Stimulated activated CD4-positive, alpha-beta T cell treated with anti-CD3 and anti-CD28 coated beads, TNF-alpha, amount 100 ng/mL, for 4 hours (primary cell): Measurements from ENCODE around the gene DENND5A.
A peak's percentile ranks its signal among the peaks of the same experiment; 100 is the strongest.
"Not testable (repeated sequence)": the region's sequence is repeated elsewhere in the genome, so short reads cannot be mapped to it uniquely, and the experiment has no call there.

Experiments
- DNase-seq, 3 experiments: peaks; one replicate each; pipeline ENCODE4 v3.0.0-alpha.2; 2020; ENCODE audit warnings: low read depth in 3 of 3

Gene DENND5A

DNA sequence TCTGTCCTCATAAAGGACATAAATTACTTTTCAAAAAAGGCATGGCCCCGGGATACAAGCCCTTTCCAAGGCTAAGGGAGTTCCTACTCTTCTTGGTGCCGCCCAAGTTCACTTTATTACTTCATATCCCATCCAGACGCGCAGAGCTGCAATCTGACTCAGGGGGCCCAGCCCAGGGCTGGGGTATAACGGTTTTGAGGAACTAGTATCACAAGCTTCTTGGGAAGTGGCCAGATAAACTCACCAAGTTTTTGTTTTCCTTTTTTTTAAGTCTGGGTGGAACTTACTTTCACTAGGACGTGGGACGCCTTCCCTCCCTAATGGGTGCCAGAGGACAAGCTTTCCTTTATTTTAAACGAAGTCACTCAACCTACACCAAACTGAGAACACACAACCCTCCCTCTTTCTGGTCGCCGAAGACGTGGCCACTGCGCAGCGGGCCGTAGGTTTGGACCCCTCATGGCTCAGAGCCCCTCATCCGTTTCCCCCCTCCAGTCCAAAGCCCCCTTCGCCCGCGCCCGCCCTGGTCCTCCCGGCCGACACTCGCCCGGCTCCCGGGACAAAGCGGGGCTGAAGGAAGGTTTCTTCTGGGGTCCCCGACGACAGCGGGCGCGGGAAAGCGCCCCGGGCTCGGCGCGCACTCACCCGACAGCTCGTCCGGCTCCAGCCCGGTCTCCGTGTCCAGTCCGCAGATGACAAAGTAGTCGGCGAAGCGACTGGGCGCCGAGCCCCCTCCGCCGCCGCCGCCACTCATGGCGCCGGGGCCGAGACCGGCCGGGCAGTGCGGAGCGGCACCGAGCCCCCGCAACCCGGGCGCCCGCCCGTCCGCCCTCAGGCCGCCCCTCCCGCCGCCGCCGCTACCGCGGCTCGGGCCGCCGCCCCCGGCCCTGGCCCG lies 587 bp downstream of the DENND5A start:
- peak in 1 of 3 experiments; percentile 16 for DNase-seq

DNA sequence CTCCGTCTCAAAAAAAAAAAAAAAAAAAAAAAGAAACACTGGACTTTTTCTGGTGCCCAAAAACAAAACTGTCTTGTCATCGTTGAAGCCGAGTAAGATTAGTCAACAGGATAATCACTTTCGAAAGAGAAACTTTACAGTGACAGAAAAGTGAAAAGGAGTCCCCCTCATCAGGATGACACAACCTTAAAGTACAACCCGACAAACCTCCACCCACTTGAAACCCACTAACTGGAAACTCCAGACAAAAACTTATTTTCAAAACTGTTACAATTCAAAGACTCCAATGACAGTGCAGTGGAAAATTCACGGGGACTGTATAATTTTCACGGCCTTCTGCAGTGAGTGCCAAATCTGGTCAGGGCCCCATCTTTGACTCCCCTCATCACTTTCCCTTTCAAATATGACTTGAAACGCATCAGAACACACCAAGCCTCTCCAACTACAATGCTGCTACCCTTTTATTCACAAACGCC lies 1.3 kb downstream of the DENND5A start:
- DNase-seq: peak; percentile 14 to 38 (median 26)

DNA sequence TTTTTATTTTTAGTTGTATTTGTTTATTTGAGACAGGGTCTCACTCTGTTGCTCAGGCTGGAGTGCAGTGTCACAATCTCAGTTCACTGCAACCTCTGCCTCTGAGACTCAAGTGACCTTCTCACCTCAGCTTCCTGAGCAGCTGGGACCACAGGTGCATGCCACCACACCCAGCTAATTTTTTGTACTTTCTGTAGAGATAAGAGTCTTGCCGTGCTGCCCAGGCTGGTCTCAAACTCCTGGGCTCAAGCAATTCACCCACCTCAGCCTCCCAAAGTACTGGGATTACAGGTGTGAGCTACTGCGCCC lies 4.4 kb downstream of the DENND5A start:
- DNase-seq: not testable (repeated sequence)

DNA sequence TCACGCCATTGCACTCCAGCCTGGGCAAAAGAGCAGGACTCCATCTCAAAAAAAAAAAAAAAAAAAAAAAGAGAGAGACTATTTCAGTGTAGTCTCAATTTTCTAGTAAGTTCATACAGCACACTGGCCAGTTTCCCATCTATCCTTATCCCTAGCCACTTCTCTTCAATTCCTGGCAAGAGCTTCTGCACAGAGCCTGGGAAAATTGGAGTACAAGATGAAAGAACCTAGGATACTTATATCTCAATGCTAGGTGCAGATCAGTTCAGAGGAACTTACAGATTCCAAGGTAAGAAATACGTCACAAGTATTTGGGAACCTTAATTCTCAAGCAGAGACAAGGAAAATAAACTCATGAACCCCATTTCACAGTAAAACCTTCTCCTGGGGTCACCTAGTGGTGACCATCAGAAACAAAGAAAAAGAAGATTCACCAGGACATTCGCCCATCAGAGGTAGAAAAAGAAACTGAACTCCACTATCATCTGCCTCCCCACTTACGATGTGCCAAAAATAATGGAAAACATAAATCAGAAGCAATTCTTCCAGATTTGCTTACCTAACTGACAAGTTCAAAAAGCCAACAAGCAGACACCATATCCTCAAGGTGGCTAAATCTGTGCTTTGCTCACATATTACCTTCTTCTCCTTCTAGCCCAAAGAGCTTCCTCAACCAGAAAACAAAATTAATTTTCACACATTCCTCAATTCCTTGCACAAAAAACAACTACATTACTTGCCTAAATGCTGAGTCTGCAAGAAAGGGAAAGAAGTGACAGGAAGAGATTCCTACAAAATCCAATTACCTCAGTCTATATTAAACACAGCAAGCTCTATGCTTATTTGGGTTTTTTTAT lies 4.9 kb downstream of the DENND5A start:
- no peak for DNase-seq

DNA sequence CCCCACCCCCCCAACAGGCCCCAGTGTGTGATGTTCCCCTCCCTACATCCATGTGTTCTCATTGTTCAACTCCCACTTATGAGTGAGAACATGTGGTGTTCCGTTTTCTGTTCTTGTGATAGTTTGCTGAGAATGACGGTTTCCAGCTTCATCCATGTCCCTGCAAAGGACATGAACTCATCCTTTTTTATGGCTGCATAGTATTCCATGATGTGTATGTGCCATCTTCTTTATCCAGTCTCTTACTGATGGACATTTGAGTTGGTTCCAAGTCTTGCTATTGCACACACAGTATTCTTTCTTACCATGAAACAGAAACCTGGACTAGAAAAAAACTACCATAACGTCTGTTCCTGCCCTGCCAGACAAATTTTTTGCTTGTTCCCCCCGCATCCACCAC lies 6.9 kb downstream of the DENND5A start:
- DNase-seq: not testable (repeated sequence)

DNA sequence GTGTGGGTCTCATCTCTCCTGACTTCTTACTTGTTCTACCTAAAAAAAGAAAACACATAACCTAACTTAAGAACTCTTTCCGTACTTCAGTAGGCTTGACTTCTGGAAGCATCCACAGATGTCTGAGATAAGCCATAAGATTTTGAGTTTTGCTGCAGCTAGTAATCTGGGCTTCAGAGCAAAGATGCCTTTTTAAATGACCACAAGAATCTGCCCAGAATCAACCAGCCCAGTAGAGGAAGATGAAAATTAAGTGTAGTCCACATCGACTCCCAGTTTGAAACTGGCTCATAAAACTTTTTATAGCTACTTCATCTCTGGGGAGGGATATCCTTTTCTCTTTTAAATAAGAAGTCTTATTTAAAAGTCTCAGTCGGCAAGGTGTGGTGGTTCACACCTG lies 10.7 kb downstream of the DENND5A start:
- no peak for DNase-seq

DNA sequence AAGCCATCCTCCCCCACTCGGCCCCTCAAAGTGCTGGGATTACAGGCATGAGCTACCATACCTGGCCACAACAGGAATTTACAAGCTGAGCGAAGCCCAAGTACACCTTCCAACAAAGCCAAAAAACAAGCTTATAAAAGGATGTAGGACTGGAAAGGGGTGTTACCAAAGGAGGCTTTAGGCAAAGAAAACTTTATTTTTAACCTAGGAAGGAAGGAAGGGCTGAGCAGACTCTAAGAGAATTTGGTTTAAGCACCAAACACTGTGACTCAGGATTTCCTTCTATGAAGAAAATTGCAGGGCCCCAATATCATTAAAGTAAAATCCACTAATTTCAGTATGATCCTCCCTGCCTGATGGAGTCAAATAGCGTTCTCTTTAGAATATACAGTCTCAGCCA lies 12.1 kb downstream of the DENND5A start:
- no peak for DNase-seq

DNA sequence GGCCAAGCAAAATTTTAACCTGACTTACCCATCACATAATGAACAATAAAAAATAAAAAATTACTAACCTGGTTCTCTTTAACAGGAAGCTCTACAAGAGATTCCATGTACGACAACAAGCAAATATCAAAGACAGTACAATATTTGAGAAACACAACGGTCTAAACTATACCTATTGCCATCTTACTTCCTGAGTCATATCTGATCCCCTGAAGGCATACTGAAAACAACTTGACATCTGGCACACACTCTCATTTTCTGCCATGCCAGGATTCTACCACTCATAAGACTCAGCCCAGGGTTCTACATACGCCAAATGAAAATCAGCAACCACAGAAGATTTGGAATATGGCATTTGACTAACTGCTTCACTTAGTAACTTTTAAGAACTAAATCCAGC lies 13.8 kb downstream of the DENND5A start:
- DNase-seq: no peak

DNA sequence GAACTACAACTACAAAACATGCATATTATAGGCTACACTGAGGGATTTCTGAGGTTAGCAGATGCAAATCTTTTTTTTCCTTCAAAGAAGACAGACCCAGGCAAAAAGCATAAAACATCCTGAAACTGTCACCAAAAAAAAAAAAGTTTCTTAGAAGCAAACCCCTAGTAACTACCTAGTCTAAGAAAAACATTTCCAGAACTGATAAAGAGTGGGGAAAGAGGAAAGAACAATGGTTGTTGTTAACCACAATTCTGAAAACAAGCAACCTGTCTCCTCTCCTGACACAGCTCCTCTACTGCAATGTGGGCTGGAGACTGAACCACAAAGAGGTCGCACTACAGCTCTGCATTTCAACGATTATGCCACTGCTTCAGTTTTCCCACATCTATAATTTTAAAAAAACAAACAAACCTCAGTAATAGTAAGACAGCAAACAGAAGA lies 15.0 kb downstream of the DENND5A start:
- DNase-seq: peak in 1 of 3 experiments; percentile 12

DNA sequence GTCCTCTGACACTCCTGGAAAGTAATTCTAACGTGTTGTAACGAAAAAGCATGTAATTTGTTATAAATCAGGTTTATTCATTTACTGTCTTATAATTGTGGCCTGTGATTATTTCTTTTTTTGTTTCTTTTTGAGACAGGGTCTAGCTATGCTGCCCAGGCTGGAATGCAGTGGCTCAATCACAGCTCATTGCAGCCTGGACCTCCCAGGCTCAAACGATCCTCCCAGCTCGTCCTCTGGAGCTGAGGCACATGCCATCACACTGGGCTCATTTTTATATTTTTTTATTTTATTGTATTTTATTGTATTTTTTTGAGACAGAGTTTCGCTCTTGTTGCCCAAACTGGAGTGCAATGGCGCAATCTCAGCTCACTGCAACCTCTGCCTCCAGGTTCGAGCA lies 15.9 kb downstream of the DENND5A start:
- DNase-seq: no peak

DNA sequence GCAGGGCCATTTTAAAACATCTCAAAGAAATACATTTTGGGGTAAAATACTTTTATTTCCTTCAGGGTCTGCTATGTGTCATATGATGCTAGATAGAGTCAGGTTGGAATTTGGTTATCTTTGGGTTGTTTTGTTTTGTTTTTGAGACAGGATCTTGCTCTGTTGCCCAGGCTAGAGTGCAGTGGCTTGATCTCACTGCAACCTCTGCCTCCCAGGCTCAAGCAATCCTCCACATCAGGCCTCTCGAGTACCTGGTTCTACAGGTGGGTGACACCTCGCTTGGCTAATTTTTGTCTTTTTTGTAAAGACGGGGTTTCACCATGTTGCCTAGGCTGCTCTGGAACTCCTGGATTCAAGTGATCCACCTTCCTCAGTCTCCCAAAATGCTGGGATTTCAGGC lies 17.3 kb downstream of the DENND5A start:
- DNase-seq: no peak

DNA sequence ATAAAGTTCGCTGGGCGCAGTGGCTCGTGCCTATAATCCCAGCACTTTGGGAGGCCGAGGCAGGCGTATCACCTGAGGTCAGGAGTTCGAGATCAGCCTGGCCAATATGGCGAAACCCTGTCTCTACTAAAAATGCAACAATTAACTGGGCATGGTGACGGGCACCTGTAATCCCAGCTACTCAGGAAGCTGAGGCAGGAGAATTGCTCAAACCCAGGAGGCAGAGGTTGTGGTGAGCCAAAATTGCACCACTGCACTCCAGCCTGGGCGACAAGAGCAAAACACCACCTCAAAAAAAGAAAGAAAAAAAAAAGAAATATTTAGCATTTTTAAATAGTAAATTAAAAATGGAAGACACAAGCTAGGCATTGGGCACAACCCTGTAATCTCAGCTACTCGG lies 28.9 kb downstream of the DENND5A start:
- not testable (repeated sequence) for DNase-seq

DNA sequence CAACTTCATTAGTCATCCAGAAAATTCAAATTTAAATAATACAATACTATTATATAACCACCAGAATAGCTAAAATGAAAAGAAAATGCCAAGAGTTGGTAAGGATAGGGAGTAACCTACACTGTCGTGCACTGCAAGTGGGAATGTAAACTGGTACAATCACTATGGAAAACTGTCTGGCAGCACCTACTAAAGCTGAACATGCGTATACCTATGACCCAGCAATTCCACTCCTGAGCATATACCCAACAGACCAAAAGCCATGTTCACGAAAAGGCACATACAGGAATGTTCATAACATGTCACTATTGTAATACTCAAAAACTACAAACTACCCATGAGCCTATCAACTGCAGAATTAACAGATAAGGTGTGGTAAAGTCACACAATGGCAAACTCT lies 32.7 kb downstream of the DENND5A start:
- no peak for DNase-seq

DNA sequence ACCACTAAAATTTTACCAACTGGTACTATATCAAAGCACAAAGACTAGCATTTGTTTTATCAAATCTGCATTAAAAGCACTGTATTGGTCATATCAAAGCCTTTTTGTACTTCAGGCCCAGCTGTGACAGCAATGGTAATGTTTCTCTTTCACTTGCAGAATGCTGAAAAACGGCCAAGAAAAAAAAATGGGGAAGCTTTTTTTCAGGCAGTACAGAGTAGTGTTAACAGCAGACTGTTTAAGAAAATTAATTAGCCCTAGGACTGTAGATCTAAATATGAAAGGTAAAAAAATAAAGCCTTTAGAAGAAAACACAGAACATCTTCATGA lies 33.3 kb downstream of the DENND5A start:
- DNase-seq: no peak

DNA sequence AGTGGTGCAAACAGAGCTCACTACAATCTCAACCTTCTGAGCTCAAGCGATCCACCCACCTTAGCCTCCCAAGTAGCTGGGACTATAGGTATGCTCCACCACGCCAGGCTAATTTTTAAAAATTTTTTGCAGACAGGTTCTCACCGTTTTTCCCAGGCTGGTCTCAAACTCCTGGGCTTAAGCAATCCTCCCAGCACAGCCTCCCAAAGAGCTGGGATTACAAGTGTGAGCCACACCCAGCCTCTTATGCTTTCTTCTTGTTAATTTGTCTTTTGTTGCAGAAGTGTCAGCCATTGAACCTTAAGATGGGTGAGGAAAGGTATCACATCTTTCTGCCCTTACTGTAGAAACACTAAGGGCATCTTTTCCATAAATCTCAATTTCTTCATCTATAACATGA lies 34.9 kb downstream of the DENND5A start:
- DNase-seq: no peak

DNA sequence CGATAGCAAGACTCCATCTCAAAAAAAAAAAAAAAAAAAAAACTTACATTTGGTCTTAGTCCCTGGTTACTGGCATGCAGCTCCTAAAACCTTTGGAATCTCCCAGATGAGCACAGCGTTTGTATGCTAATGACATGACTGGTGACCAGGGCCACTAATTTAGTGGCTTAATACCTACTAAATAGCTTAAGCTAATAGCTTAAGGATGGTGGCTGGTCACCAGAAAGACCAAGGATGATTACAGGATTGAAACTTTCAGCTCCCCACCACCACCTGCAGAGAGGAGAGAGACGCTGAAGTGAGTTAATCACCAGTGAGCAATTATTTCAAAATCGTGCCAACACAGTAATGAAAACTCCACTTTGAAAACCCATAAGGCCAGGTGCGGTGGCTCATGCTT lies 37.1 kb downstream of the DENND5A start:
- no peak for DNase-seq

DNA sequence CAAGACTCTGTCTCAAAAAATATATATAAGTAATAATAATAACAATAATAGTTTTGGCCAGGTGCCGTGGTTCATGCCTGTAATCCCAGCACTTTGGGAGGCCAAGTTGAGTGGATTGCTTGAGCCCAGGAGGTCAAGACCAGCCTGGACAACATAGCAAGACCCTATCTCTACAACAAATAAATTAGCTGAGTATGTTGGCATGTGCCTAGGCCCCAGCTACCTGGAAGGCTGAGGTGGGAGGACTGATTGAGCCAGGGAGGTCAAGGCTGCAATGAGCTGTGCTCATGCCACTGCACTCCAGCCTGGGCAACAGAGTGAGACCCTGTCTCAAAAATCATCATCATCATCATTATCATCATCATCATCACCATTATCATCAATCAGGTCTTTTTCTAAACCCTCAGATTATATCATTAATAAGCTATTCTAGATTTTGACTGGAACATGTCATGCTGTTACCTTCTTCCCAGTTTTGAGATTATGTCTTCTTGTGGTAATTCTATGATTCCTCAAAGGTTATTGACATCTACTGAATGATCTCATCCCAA lies 39.3 kb downstream of the DENND5A start:
- DNase-seq: no peak

DNA sequence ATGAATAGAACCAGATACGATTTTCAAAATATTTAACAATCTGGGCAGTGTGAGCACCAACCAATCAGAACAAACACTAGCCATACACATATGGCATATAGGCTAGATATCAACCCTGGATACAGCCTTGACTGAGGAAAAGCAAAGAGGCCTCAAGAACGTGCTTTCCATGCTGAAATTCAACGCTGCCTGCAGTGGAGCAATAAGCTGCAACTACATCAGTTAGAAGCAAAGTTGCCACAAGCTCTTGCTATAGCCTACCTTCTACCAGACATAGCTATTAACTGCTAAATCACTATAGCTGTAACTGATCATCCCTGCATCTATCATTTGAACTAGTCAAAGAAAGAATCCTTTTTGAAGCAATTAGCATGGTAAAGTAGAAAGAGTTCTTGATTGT lies 42.5 kb downstream of the DENND5A start:
- DNase-seq: no peak

DNA sequence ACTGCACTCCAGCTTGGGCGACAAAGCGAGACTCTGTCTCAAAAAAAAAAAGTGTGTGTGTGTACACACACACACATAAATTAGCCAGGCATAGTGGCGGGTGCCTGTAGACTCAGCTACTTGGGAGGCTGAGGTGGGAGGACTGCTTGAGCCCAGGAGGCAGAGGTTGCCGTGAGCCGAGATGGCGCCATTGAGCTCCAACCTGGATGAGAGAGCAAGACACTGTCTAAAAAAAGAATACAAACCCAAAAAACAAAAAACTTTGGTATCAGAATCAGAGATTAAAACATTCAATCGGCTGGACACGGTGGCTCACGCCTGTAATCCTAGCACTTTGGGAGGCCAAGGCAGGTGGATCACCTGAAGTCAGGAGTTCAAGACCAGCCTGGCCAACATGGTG lies 44.3 kb downstream of the DENND5A start:
- not testable (repeated sequence) for DNase-seq

DNA sequence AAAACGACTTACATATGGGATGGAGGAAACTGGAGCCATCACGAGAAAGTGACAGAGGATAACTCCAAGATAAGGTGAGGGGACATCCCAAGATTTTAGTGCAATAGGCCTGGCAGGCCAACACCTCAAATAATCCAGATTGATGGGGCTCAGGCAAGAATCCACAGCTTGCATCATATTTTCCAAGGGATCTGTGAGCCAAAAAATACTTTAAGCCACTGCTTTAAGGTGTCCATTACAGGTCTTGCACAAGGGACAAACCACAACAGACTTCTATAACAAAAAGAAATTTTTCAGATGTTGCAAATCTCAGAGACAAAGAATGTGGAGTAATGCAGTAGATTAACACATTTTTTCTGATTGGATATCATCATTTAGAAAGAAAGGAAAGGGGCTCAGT lies 45.6 kb downstream of the DENND5A start:
- no peak for DNase-seq

DNA sequence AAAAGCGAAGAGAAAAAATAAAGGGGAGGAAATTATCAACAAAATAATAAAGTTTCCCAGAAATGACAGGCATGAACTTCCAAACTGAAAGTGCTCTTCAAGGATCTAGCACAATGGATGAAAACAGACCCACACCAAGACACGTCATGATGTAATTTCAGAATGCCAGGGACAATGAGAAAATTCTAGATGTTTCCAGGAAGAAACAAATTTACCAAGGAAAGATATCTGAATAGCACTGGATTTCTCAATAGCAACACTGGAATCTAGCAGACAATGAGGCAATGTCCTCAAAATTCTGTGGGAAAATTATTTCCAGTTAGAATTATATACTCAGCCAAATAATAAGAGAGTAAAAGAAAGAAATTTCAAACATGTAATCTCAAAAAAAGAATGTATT lies 46.0 kb downstream of the DENND5A start:
- DNase-seq: no peak

DNA sequence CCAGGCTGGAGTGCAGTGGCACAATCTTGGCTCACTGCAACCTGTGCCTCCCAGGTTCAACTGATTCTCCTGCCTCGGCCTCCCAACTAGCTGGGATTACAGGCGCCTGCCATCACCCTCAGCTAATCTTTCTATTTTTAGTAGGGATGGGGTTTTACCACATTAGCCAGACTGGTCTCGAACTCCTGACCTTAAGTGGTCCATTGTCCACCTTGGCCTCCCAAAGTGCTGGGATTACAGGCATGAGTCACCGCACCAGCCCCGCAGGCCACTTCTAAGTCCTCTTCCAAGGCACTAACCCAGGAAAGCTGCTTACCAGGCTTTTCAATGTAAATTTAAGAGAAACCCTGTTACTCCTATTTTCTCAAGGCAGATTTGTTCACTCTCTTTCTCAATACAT lies 50.4 kb downstream of the DENND5A start:
- no peak for DNase-seq

DNA sequence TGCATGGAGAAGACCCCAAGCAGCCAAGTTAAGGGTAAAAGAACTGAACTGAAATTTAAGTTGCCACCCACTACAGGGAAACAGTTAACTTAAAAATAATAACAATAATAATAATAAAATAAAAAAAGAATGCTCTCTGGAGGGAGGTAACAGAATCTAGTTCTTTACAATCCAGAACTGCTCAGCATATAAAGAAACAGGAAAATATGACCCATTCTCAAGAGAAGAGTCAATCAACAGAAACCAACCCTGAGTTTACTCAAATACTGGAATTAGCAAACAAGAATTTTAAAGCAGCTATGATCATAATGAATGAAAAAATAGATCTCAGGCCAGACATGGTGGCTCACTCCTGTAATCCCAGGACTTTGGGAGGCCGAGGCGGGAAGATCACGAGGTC lies 53.8 kb downstream of the DENND5A start:
- DNase-seq: no peak
